ENCODE data around the gene FIP1L1.

DNA sequence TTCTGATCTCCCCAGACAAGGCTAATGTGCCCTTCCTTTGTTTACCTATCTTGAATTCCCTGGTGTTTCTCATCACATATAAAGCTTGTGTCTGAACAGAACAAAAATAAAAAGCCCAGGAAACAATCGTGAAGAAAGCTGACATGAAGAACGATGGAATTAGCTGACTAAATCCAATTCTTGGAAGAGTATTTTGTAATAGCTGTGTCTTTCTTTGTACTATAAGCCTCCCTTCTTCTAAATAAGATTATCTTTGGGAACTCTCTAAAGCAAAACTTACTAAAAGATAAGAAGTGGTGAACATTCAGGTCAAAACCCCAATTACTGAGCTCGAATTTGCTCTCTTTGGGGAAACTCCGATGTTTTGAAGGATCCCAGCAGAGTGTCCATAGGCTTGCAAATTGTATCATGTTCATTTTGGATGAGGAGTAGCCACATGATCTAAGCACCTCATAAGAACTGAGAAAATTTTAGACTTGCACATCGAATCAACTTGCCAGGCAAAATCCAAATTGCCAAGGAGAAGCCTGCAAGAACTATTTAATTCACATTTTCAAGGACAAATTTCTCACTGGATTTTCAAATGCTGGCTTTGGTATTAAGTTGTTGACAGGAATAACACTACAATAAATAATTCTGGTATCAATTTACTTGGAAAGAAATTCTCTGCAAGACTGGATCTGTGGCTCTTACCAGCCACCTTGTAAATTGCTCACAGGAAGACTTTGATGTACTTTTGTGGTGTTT is 107.6 kb downstream of the FIP1L1 start:
- TF ChIP-seq, protein P1, sequence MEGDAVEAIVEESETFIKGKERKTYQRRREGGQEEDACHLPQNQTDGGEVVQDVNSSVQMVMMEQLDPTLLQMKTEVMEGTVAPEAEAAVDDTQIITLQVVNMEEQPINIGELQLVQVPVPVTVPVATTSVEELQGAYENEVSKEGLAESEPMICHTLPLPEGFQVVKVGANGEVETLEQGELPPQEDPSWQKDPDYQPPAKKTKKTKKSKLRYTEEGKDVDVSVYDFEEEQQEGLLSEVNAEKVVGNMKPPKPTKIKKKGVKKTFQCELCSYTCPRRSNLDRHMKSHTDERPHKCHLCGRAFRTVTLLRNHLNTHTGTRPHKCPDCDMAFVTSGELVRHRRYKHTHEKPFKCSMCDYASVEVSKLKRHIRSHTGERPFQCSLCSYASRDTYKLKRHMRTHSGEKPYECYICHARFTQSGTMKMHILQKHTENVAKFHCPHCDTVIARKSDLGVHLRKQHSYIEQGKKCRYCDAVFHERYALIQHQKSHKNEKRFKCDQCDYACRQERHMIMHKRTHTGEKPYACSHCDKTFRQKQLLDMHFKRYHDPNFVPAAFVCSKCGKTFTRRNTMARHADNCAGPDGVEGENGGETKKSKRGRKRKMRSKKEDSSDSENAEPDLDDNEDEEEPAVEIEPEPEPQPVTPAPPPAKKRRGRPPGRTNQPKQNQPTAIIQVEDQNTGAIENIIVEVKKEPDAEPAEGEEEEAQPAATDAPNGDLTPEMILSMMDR (conservative IDR thresholded peaks at IDR 0.05; ENCODE audit: low read depth, low read length): no peak
- TF ChIP-seq, protein P2, sequence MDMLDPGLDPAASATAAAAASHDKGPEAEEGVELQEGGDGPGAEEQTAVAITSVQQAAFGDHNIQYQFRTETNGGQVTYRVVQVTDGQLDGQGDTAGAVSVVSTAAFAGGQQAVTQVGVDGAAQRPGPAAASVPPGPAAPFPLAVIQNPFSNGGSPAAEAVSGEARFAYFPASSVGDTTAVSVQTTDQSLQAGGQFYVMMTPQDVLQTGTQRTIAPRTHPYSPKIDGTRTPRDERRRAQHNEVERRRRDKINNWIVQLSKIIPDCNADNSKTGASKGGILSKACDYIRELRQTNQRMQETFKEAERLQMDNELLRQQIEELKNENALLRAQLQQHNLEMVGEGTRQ (IDR thresholded peaks at IDR 0.05; ENCODE audit: low read depth, low read length): no peak
- TF ChIP-seq MAFK (IDR thresholded peaks at IDR 0.05; ENCODE audit: low read depth, low read length) (no peak), POLR2A (IDR thresholded peaks at IDR 0.05; ENCODE audit: low read depth, low read length) (no peak), MXI1 (IDR thresholded peaks at IDR 0.05; ENCODE audit: borderline replicate concordance, low read depth, low read length) (no peak)
